Heart left ventricle (tissue), 13 donors: ENCODE measurements around the gene SERAC1.

Experiments used
- CTCF ChIP-seq, 12 donors: fragments of 200-600 bp; sonication (generic) in 4 of 12; IDR thresholded peaks; one replicate each; pipeline versions ENCODE4 v1.5.0 to v1.8.0; 2018 to 2022; ENCODE audit warnings: antibody characterized with exemption in 12 of 12, mild to moderate bottlenecking in 5 of 12
- POLR2A ChIP-seq, 2 donors: fragments of 450-650 bp; IDR thresholded peaks; one replicate each; pipeline ENCODE4 v1.6.1; 2017; ENCODE audit warnings: antibody characterized with exemption in 2 of 2, mild to moderate bottlenecking in 2 of 2, moderate library complexity in 2 of 2
- donor health status: ischemic (EF 13 %, LVEDD 7.1; RV severe dilation, severe dysfunction).
- donor health status: DM: no; HTN: yes; CAD: no.
- donor health status: DM: no; HTN: no; CAD: no.
- donor health status: ischemic (EF 25% LVEDD 6.9; RV normal size, moderate dysfunction).
- donor health status: ischemic (EF 25% LVEDD 5.7; RV mildly dilated, moderate dysfunction).
- donor health status: ischemic (EF 35%, LVEDD 5.7; RV mildly dilated, moderate dysfunction).
- donor health status: nonischemic (EF 11% LVEDD 7.7; RV severe dilation, severe dysfunction).
- donor health status: DM: yes; HTN: yes; CAD: no.
- donor health status: PGD.
- donor health status: ischemic (EF 29% LVEDD 5.4; RV normal size, mild dysfunction).
- donor health status: nonischemic (EF 23%, LVEDD 6.1; RV moderate dilation, normal function).

- TF ChIP-seq POLR2A (IDR thresholded peaks at IDR 0.05), result no peak
- no peak for TF ChIP-seq CTCF (IDR thresholded peaks at IDR 0.05)
Observed at GRCh38 chr6:158078320-158078719, 89.7 kb downstream of the SERAC1 start.
